Endodermal cell (in vitro differentiated cells): ENCODE measurements around the gene HAPLN1. TPM values are rescaled to one million over a fixed set of nuclear protein-coding genes. Genes with fewer than 3 reads are reported as not detected.

ENCODE experiments used
- DNase-seq: peaks from one replicate; pipeline ENCODE4 v3.0.0-alpha.2; 2017
- H3K27ac ChIP-seq: 2 replicates; pipeline ENCODE4 v1.5.1; 2013; ENCODE audit warnings: mild to moderate bottlenecking, low read depth, low read length, moderate library complexity
- H3K27me3 ChIP-seq: 2 replicates; pipeline ENCODE4 v1.6.1; 2013; ENCODE audit warnings: mild to moderate bottlenecking, low read length, moderate library complexity; ENCODE audit not compliant: insufficient read depth, control insufficient read depth, poor library complexity, severe bottlenecking
- H3K36me3 ChIP-seq: 2 replicates; pipeline ENCODE4 v1.7.0; 2013; ENCODE audit warnings: mild to moderate bottlenecking, low read length, moderate library complexity; ENCODE audit not compliant: control insufficient read depth, insufficient read depth
- H3K4me1 ChIP-seq: one replicate; pipeline ENCODE4 v1.7.0; 2013; ENCODE audit warnings: low read length; ENCODE audit not compliant: control insufficient read depth, insufficient read depth
- H3K4me3 ChIP-seq: 2 replicates; pipeline ENCODE4 v1.5.1; 2013; ENCODE audit warnings: mild to moderate bottlenecking, low read length, moderate library complexity
- H3K9ac ChIP-seq: 2 replicates; pipeline ENCODE4 v1.6.1; 2013; ENCODE audit warnings: mild to moderate bottlenecking, low read length, moderate library complexity; ENCODE audit not compliant: poor library complexity, severe bottlenecking; ENCODE audit errors: extremely low read depth
- H3K9me3 ChIP-seq: 2 replicates; pipeline ENCODE4 v1.6.1; 2013; ENCODE audit warnings: mild to moderate bottlenecking, low read length, moderate library complexity; ENCODE audit not compliant: control insufficient read depth
- H3K27ac Mint-ChIP-seq: 2 replicates; pipeline ENCODE4 v1.8.0; 2020; ENCODE audit warnings: mixed read lengths
- H3K27me3 Mint-ChIP-seq: 2 replicates; pipeline ENCODE4 v1.8.0; 2021; ENCODE audit warnings: mild to moderate bottlenecking, mixed read lengths; ENCODE audit not compliant: insufficient read depth
- H3K36me3 Mint-ChIP-seq: 2 replicates; pipeline ENCODE4 v1.8.0; 2020; ENCODE audit warnings: low read depth, mixed read lengths
- H3K4me1 Mint-ChIP-seq: 2 replicates; pipeline ENCODE4 v1.8.0; 2020; ENCODE audit warnings: mixed read lengths
- H3K4me3 Mint-ChIP-seq: 2 replicates; pipeline ENCODE4 v1.8.0; 2020; ENCODE audit warnings: mild to moderate bottlenecking, moderate library complexity, mixed read lengths
- H3K9me3 Mint-ChIP-seq: 2 replicates; pipeline ENCODE4 v1.8.0; 2020; ENCODE audit warnings: mild to moderate bottlenecking, mixed read lengths
- CTCF ChIP-seq: fragments of 200-600 bp; sonication (generic); conservative IDR thresholded peaks from 2 replicates; pipeline ENCODE4 v1.5.0; 2021; ENCODE audit warnings: antibody characterized with exemption, mild to moderate bottlenecking
- WGBS, 2 experiments: methylation state at CpG; one replicate each; pipeline versions ENCODE4 v1.1.5 to v1.1.7; 2013; ENCODE audit warnings: missing lambda C conversion rate in 2 of 2, mixed read lengths in 1 of 2; ENCODE audit not compliant: insufficient coverage in 1 of 2, insufficient read length in 1 of 2; 5-methylcytosine and 5-hydroxymethylcytosine counted together
- total RNA-seq, 2 donors: library from RNA; stranded (reverse); fragmentation: NEBNext Ultra II Directional in 1 of 2; extraction: Animal tissue kit (Norgen Biotek cat#: 25700) in 1 of 2; gene quantifications; 2 replicates in 1 of 2; 3 replicates in 1 of 2; pipeline ENCODE4 v1.2.1, GENCODE V29; 2021

Gene HAPLN1
- total RNA-seq, 2 donors from 2014 or later = 0.07 to 1.3 TPM

GRCh38 chr5:83641946-83642345 is 78.7 kb downstream of the HAPLN1 start:
- H3K27ac Mint-ChIP-seq = no peak overlapping the region
- Histone ChIP-seq H3K4me3 (no peak overlapping the region), H3K36me3 (no peaks in the 10 kb centered on the region), H3K9me3 (no peaks in the 10 kb centered on the region), H3K4me1 (peaks cover 4% of the 10 kb centered on the region), H3K27ac (no peak overlapping the region), H3K27me3 (no peaks in the 10 kb centered on the region), H3K9ac (no peak overlapping the region)
- no peak for DNase-seq
- no peak for TF ChIP-seq CTCF
- H3K4me3 Mint-ChIP-seq = no peak overlapping the region
- WGBS, 2 experiments = 94 to 96% methylated on average over 2 to 3 of the region's 3 CpGs
- H3K36me3 Mint-ChIP-seq = no peaks in the 10 kb centered on the region
- H3K4me1 Mint-ChIP-seq = peaks cover 9% of the 10 kb centered on the region
- no peaks in the 10 kb centered on the region for H3K27me3 Mint-ChIP-seq
- no peaks in the 10 kb centered on the region for H3K9me3 Mint-ChIP-seq

- no peaks in the 10 kb centered on the region for H3K27me3 Mint-ChIP-seq
- TF ChIP-seq CTCF = no peak
- no peak overlapping the region for H3K27ac ChIP-seq
- H3K9ac ChIP-seq = no peak overlapping the region
- peaks cover 21% of the 10 kb centered on the region for H3K4me1 Mint-ChIP-seq
- H3K4me3 Mint-ChIP-seq = no peak overlapping the region
- peaks cover 10% of the 10 kb centered on the region for H3K4me1 ChIP-seq
- H3K9me3 ChIP-seq = no peaks in the 10 kb centered on the region
- DNase-seq = no peak
- no peaks in the 10 kb centered on the region for H3K9me3 Mint-ChIP-seq
- H3K4me3 ChIP-seq = no peak overlapping the region
- H3K27me3 ChIP-seq = no peaks in the 10 kb centered on the region
- WGBS, 2 experiments = no CpG with 5 or more reads among the region's 1 CpG
- no peak overlapping the region for H3K27ac Mint-ChIP-seq
- H3K36me3 Mint-ChIP-seq = no peaks in the 10 kb centered on the region
- no peaks in the 10 kb centered on the region for H3K36me3 ChIP-seq
These were observed 80.7 kb downstream of the HAPLN1 start for GRCh38 chr5:83639911-83640310.

GRCh38 chr5:83636156-83636555 is 84.5 kb downstream of the HAPLN1 start:
- Histone ChIP-seq H3K9ac (no peak overlapping the region), H3K4me3 (no peak overlapping the region), H3K27me3 (no peaks in the 10 kb centered on the region), H3K27ac (no peak overlapping the region), H3K36me3 (no peaks in the 10 kb centered on the region), H3K4me1 (peaks cover 6% of the 10 kb centered on the region), H3K9me3 (no peaks in the 10 kb centered on the region)
- Mint-ChIP-seq H3K9me3 (no peaks in the 10 kb centered on the region), H3K36me3 (no peaks in the 10 kb centered on the region), H3K4me3 (no peak overlapping the region), H3K4me1 (peaks cover 17% of the 10 kb centered on the region), H3K27me3 (no peaks in the 10 kb centered on the region), H3K27ac (no peak overlapping the region)
- 91 to 96% methylated on average over 5 to 6 of the region's 6 CpGs for WGBS, 2 experiments
- DNase-seq = no peak
- no peak for TF ChIP-seq CTCF
